Measurements from ENCODE around the gene TM6SF1.

DNA sequence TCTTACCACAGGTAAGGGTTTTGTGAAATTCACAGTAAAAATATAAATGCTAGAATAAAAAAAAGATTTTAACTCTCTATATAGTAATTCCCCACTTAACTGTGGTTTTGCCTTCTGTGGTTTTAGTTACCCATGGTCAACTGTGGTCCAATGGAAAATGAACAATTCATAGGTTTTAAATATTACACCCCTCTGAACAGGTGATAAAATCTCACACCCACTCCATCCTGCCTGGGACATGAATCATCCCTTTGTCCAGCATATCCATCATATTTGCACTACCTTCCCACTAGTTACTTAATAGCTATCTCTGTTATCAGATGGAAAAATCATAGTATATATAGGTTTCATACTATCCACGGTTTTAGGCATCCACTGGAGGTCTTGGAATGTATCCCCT lies 50.9 kb downstream of the TM6SF1 start:
- no peak for TF ChIP-seq L3MBTL2 (conservative IDR thresholded peaks at IDR 0.05)
- TF ChIP-seq ZNF384 (IDR thresholded peaks at IDR 0.05): no peak
- no peak for TF ChIP-seq SP1 (IDR thresholded peaks at IDR 0.05)
- TF ChIP-seq ELF4 (IDR thresholded peaks at IDR 0.05): no peak
- TF ChIP-seq HDGF (IDR thresholded peaks at IDR 0.05; ENCODE audit: borderline replicate concordance): no peak
- no peak for TF ChIP-seq BHLHE40 (IDR thresholded peaks at IDR 0.05; ENCODE audit: borderline replicate concordance)
- no peak for TF ChIP-seq TARDBP (IDR thresholded peaks at IDR 0.05)

Measured in HEK293T (cell line).